Loucy (cell line): ENCODE results near the gene ZNF550.

ENCODE experiments used
- CTCF ChIP-seq: fragments of 200-600 bp; sonication (generic); conservative IDR thresholded peaks from 2 replicates; pipeline ENCODE4 v1.5.1; 2014; ENCODE audit warnings: mild to moderate bottlenecking, antibody characterized with exemption, low read length
- EZH2phosphoT487 ChIP-seq: fragments of 200-600 bp; IDR thresholded peaks from 2 replicates; pipeline ENCODE4 v1.6.1; 2018; ENCODE audit warnings: antibody characterized with exemption, mild to moderate bottlenecking, moderate library complexity, borderline replicate concordance

GRCh38 chr19:57566396-57567265, 7.0 kb upstream of the ZNF550 start:
- peak; percentile 21; the same call in 1 of the 2 replicates for TF ChIP-seq CTCF
- TF ChIP-seq EZH2phosphoT487 = no peak
